Fibroblast of skin of right biceps (primary cell): Measurements from ENCODE around the gene COQ8A.

Experiments used
- DNase-seq: peaks from one replicate; pipeline ENCODE4 v3.0.0-alpha.2; 2013

COQ8A gene

DNA sequence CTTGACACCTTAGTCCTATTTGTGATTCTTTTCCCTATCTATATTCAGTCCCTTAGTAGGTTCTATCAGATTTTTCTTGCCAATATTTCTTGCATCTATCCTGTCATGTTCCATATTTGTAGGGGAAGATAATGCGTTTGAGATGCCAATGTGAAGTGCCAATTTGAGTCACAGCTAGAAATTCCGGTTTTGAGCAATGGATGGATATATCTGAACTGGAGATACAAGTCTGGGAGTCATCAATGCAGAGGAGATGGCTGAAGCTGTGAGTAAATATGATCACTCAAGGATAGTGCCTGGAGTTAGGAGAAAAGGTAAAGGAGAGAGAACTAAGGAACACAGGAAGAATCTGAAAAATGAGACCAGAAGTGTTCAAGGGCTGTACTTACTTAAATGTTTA, 93.8 kb downstream of the COQ8A start:
- DNase-seq: no peak

DNA sequence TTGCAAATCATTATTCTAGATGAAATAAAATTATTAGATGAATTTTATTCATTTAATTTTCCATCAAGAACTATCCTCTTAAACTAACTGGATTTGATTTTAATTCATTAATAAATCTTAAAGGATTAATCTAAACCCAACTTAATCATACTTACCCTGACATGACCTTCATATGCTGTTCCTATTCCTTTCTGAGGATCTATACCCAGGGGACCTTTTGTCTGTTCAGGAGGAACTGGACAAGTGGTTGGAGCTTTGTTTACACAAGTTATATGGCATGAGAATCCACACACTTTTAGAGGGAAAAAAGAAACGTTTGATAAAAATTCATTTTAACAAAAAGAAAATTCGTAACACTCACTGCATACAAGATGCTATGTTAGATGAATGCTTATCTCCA, 95.2 kb downstream of the COQ8A start:
- DNase-seq: no peak

GRCh38 chr1:227037121-227037520, 97.0 kb downstream of the COQ8A start:
- no peak for DNase-seq
